K562 (cell line): ENCODE measurements around the gene RDH5. TPM values are rescaled to one million over a fixed set of nuclear protein-coding genes. Genes with fewer than 3 reads are reported as not detected.

Experiments
- ARID3B ChIP-seq: fragments of 250-450 bp; sonication (Bioruptor Pico); IDR thresholded peaks from 2 replicates; pipeline ENCODE4 v1.4.0; 2020; ENCODE audit warnings: borderline replicate concordance
- E2F8 ChIP-seq: fragments of 450-650 bp; IDR thresholded peaks from 2 replicates; pipeline ENCODE4 v1.7.1; 2018; ENCODE audit warnings: mild to moderate bottlenecking, low read depth; ENCODE audit not compliant: partially characterized antibody
- KLF13 ChIP-seq: fragments of 450-650 bp; IDR thresholded peaks from 2 replicates; pipeline ENCODE4 v1.6.1; 2016; ENCODE audit warnings: missing genetic modification characterization, low read depth, mild to moderate bottlenecking, missing compliant biosample characterization, moderate library complexity, borderline replicate concordance
- MXI1 ChIP-seq: IDR thresholded peaks from 2 replicates; pipeline ENCODE4 v1.6.1; 2011; ENCODE audit warnings: low read depth, mild to moderate bottlenecking, improper control_type of control experiment, low read length
- PBX2 ChIP-seq, 2 experiments: IDR thresholded peaks in 1 of 2; conservative IDR thresholded peaks in 1 of 2; 2 replicates each; pipeline ENCODE4 v1.6.1; 2016; ENCODE audit warnings: low read depth in 2 of 2, mild to moderate bottlenecking in 1 of 2, missing compliant biosample characterization in 1 of 2, missing genetic modification characterization in 1 of 2, moderate library complexity in 1 of 2
- PKNOX1 ChIP-seq: fragments of 450-650 bp; IDR thresholded peaks from 2 replicates; pipeline ENCODE4 v1.6.1; 2016
- POLR2B ChIP-seq: fragments of 450-650 bp; IDR thresholded peaks from 2 replicates; pipeline ENCODE4 v1.6.1; 2018; ENCODE audit warnings: low read depth; ENCODE audit not compliant: partially characterized antibody
- SMARCB1 ChIP-seq: IDR thresholded peaks from 2 replicates; pipeline ENCODE4 v1.6.1; 2011; ENCODE audit warnings: improper control_type of control experiment, low read depth; ENCODE audit not compliant: insufficient read length
- THRB ChIP-seq: fragments of 450-650 bp; formaldehyde crosslinking; conservative IDR thresholded peaks from 2 replicates; pipeline ENCODE4 v1.4.0; 2022; ENCODE audit warnings: mild to moderate bottlenecking, missing genetic modification characterization
- TRIM25 ChIP-seq: fragments of 450-650 bp; IDR thresholded peaks from 2 replicates; pipeline ENCODE4 v1.7.0; 2016; ENCODE audit warnings: borderline replicate concordance
- ZBTB17 ChIP-seq: fragments of 450-650 bp; formaldehyde crosslinking; IDR thresholded peaks from 2 replicates; pipeline ENCODE4 v1.4.0; 2020; ENCODE audit warnings: mild to moderate bottlenecking
- ZBTB43 ChIP-seq: sonication (generic); formaldehyde crosslinking; IDR thresholded peaks from 2 replicates; pipeline ENCODE4 v1.8.0; 2023; ENCODE audit warnings: mild to moderate bottlenecking, missing genetic modification reagents
- polyA plus RNA-seq, 8 experiments: library from polyadenylated mRNA; depleted of rRNA in 4 of 8; stranded (reverse) in 5 of 8; unstranded in 3 of 8; fragments of >200 nt; fragmentation: Nextera tagmentation in 2 of 8; fragmentation: Illumina TruSeq in 1 of 8; extraction: Ambion mirVana in 2 of 8; extraction: Trizol in 1 of 8; gene quantifications; 2 replicates each; pipeline versions ENCODE4 v1.2.1 to v1.2.3, GENCODE V29; 2011 to 2014; ENCODE audit warnings: inconsistent platforms in 1 of 8, missing spikeins in 1 of 8
- total RNA-seq, 7 experiments: library from RNA; depleted of rRNA in 6 of 7; stranded (reverse); fragments of >200 nt in 6 of 7; fragmentation: Illumina TruSeq in 2 of 7; extraction: Trizol in 2 of 7; gene quantifications; 2 replicates each; pipeline versions ENCODE4 v1.2.1 to v1.2.3, GENCODE V29; 2011 to 2021; ENCODE audit warnings: low replicate concordance in 1 of 7

The RDH5 gene
- total and polyA plus RNA-seq, 9 of the 15 experiments (the other 6 are each of a cell fraction or from before 2014, with no cell fraction given) = 0.28 to 2.0 (median 1.1) TPM; not detected in 1

- TF ChIP-seq E2F8 (peak; percentile 15), ZBTB43 (CRISPR knock-in tag) (no peak), THRB (CRISPR knock-in tag) (peak; percentile 76), ARID3B (CRISPR knock-in tag) (no peak), TRIM25 (no peak), ZBTB17 (CRISPR knock-in tag) (no peak), PBX2 (CRISPR knock-in tag; IDR thresholded peaks at IDR 0.05; ENCODE audit: low read depth) (no peak), PBX2 (tag; conservative IDR thresholded peaks at IDR 0.05; ENCODE audit: low read depth) (no peak), POLR2B (peak; percentile 44), KLF13 (tag) (no peak), PKNOX1 (0 out of 2 replicates have a peak, but pooled peaks have one; percentile 16), MXI1 (no peak), SMARCB1 (no peak)
These were observed 26.1 kb downstream of the RDH5 start (continued) for GRCh38 chr12:55746174-55746912.
